NCI-H2171 treated with DMSO at 0.1 percent for 48 hours (cell line): Measurements from ENCODE around the gene CTU2.
A peak's percentile ranks its signal among the peaks of the same experiment; 100 is the strongest.
"Not testable (repeated sequence)": the region's sequence is repeated elsewhere in the genome, so short reads cannot be mapped to it uniquely, and the experiment has no call there.

Experiments used
- DNase-seq: peaks from one replicate; lab custom pipeline; 2025; lab: John Stamatoyannopoulos, UW

Gene CTU2

DNA sequence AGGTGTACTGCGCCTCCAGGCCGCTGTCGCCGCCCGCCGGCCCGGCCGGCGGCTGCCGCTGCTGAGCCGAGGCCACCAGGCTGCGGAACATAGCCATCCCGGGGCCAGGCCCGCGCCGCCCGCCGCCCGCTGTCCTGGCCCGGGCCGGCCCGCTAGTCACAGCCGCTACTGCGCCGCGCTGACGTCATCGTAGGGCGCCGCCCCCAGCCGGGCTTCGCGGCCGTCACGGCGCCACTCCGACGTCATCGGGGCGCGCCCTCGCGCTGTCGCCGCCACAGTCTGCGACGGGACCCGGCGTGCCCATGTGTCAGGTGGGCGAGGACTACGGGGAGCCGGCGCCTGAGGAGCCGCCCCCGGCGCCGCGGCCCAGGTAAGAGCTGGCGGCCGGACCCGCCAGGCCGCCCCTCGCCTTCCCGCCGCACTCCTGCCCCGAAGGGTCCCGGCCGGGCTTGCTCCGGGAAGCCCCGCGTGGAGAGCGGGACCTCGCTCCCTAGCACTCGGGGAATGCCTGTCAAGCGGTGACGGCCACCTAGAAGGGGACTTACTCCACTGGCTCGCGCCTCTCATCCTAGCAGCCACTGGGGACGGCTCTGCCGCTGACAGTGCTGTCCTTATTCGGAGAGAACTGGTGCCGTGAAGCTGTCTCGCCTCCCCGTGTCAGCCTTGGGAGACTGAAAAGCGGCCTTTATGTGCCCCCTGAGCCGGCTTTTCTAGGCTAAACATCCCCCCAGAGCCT, at the start of gene CTU2, which contains the start of gene RNF166:
TSS of gene CTU2 (plus strand) at position 275 of the 736 bp plus-strand sequence. CDS start at position 303, 28 bp downstream.
TSS of gene RNF166 (minus strand) at position 180 of the 736 bp plus-strand sequence. CDS start at position 97, 83 bp downstream.
- peak; percentile 78 for DNase-seq

GRCh38 chr16:88657371-88657770, 48.9 kb upstream of the CTU2 start:
- DNase-seq, result no peak

DNA sequence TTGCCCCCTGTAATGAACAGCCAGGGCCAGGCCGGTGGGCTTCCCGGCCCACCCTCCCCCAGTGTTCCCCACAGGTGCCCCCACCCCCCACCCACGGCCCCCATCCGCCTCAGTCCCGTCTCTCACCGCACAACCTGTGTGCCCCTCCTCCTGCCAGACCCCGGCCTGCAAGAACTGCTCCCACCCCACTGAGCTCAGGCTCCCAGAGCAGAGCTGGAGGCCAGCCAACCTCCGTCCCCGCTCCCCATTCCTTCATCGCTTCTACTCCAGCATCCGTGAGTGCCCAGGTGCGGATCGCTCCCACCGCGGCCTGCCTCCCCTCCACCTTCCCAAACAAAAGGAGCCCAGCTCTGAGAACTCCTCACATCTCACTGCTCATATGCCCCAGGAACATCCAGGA, 47.6 kb upstream of the CTU2 start:
- peak; percentile 40 for DNase-seq

DNA sequence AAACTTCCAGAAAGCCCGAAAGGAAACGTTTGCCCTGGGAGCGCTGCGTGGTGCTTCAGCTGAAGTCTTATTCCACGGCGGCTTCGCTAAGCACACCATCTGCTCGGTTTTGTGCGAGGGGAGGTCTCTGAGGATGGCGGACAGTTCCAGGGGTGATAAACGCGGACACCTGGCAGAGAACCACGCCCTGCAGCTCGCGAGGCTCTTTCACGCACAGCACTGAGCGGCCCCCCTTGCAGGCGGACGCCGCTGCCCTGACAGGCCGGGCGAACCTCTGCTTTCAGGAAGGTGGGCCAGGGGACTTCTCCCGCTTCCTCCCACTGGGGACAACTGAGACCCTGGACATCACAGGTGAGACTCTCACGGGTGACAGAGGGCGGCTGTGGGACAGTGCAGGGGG, 47.1 kb upstream of the CTU2 start:
- DNase-seq, result no peak

GRCh38 chr16:88661468-88661867, 44.8 kb upstream of the CTU2 start:
- no peak for DNase-seq

GRCh38 chr16:88662222-88662842, 44.0 kb upstream of the CTU2 start:
- no peak for DNase-seq

DNA sequence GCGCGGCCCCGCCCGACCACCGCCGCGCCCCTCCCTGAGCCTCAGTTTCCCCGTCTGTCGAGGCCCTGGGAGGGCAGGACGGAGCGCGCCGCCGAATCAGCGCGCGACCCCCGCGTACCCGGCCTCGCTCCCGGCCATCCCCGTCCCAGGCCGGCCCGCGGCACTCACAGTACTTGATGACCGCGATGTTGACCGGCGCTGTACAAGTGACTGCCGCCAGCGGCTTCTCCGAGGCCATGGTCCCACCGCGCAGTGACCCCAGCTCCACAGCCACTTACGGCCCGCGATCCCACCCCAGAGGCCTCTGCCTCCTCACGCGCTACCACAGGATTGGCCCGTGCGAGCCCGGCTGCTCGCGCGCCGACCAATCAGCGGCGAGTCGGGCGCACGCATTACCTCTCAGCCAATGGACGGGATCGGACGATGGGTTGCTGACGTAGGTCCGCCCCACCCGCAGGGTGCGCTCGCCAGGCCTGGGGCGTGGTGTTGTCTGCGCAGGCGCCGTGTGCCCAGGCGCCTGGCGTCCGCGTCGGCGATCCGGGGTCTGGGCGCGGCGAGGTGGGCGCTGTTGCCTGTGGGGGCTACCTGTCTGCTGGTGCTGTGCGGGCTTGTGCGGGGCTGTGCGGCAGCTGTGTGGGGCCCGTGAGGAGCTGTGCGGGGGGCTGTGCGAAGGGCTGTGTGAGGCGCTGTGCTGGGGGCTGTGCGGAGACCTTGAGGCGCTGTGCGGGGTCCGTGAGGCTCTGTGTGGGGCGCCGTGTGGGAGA, 43.3 kb upstream of the CTU2 start, which contains the start of gene MVD:
TSS of gene MVD (minus strand) at position 249 of the 764 bp plus-strand sequence. CDS start at position 238, 11 bp downstream.
- peak; percentile 94 for DNase-seq

DNA sequence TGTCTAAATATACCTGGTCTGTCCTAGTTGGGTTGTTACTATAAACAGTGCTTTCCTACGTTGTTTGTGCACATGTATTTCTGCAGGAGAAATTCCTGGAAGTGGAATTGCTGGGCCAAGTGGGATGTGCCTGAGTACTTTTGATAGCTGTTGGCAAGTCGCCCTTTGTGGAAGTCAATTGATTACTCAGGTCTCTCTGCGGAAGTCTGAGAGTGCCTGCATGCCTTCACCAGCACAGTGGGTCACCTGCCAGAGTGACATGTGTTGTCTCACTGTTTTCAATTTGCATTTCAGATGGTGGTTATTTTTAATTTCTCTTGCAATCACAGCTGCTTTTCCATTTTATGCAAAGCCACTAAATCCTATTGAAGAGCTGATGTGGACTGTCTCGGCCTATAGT, 41.2 kb upstream of the CTU2 start:
- no peak for DNase-seq

- DNase-seq, result no peak
Measured at GRCh38 chr16:88665570-88665969, 40.7 kb upstream of the CTU2 start.

DNA sequence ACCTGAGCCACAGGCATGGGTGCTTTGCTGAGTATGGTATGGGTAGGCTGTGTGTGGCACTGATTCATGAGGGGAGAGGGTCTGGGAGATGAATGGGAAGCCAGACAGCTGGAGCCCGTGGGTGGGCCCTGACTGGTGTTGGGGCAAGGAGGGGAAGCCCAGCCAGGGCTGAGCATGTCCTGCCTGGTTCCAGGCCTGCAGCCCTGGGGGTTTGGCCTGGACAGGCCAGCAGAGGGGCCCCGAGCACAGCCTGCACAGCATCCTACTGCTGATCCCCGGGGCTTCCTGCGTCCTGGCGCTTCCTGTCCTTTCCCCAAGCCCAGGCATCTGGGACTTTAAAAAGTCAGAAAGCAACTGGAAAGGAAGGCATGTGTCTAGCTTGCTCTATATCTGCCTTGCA, 38.8 kb upstream of the CTU2 start:
- DNase-seq, result no peak

GRCh38 chr16:88669493-88669892, 36.8 kb upstream of the CTU2 start:
- not testable (repeated sequence) for DNase-seq

DNA sequence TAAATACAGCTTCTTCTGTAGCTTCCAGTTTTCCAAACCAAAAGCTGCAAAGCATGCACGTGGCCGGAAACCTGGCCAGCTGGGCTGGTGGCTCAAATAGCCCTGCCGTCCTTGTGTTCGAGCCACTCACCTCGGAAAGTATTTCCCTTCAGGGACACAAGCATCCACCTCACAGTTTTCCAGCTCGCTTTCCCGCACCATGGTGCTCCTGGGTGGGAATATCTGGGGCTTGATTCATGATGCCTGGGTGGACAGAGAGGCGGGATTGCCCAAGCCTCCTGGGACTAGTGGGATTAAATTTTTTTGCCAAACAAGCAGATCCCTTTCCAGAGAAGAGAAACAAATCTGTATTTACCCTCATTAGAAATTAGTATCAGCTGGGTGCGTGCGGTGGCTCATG, 36.3 kb upstream of the CTU2 start:
- no peak for DNase-seq

- DNase-seq, result no peak
Measured at GRCh38 chr16:88671806-88672205, 34.5 kb upstream of the CTU2 start.

DNA sequence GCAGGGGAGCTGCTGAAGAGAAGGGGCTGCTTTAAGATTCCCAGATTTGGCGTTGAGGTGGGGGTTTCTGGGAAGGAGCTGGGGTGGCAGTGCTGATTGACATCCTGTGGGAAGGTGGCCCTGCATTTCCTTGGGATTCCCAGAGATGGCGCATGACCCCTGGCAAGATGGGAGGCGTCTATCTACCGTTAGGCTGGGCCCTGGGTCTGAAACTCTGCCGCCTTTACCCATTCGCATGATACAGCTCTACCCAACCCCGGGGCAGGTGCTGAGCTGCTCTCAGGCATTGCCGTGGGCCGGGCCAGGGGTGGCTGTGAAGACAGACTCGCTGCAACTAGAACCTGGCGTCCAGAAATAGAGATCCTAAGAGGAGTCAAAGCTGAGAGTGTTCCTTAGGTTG, 33.5 kb upstream of the CTU2 start:
- DNase-seq, result no peak

GRCh38 chr16:88673716-88674379, 32.5 kb upstream of the CTU2 start:
- DNase-seq, result no peak

- DNase-seq, result no peak
Measured at GRCh38 chr16:88676502-88677242, 29.6 kb upstream of the CTU2 start.

DNA sequence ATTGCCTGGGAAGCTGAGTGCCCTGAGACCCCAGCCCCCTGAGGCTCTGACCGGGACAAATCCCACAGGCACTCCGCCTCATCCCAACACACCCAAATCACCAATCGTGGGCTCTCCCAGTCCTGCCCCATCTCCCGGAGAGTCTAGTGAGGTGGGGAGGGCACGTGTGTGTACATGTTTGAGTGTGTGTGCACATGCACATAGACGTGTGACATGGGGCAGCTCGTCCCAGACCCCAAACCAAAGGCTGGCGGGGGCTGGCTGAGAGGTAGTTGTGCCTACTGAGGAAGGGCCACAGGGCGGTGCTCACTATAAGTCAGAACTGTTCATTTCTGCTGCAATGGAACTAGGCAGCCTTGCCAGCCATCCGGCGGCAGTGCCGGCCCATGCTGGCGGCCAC, 28.6 kb upstream of the CTU2 start:
- DNase-seq, result no peak

DNA sequence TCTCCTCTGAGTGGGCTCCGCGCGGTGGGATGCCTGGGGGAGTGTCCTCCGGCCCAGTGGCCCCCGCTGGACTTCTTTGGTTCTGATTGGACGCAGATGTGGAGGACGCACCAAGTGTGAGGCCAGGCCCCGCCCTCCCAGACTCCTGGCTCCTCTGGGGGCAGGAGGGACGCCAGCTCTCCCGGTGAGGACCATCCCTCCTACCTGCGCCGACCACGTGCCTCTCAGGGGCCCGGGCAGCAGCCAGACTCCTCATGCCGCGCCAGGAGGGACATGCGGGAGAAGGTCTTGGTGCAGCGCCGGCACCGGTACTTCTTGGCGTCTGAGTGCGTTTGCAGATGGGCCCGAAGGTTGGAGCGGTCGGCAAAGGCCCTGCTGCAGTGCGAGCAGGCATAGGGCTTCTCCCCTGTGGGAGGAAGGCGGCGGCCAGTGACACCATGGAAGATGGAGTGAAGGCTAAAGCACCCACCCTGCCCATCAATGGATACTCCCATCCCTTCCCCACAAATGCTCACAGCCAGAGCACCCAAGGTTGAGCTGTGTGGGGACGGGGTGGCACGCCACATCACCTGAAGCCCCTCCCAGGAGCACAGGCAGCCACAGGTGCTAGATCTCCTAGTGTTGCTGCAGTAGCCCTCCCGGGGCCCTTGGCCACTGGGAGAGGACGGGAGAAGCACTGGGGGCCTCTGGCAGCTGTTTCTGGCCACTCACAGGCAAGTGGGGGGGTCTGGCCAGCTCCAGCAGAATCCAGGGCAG, 27.9 kb upstream of the CTU2 start:
- no peak for DNase-seq

- DNase-seq, result no peak
Measured at GRCh38 chr16:88680554-88681083, 25.7 kb upstream of the CTU2 start.

DNA sequence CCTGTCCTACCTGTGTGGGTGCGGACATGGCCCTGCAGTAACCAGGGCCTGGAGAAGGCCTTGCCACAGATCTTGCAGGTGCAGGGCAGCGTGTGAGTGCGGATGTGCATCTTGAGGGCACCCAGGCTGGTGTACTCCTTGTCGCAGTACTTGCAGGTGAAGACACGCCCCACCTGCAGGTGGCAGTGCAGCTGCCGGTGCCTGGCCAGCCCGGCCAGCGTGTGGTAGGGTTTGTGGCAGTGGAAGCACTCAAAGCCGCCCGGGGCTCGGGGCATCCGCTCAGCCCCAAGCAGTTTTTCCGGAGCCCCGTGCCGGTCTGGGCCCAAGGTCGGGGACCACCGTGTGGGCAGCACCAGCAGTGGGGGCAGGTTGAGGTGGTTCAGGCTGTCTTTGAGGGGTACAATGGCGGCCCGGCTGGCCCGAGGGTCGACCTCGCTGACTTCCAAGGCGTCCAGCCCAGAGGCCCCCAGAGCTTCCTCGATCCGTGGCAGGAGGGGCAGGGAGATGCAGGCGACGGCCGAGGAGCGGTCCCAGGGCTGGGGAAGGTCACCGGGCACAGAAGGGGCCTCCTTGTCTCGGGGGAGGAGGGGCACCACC, 25.1 kb upstream of the CTU2 start:
- no peak for DNase-seq
